ENCODE measurements around the gene WAS.

DNA sequence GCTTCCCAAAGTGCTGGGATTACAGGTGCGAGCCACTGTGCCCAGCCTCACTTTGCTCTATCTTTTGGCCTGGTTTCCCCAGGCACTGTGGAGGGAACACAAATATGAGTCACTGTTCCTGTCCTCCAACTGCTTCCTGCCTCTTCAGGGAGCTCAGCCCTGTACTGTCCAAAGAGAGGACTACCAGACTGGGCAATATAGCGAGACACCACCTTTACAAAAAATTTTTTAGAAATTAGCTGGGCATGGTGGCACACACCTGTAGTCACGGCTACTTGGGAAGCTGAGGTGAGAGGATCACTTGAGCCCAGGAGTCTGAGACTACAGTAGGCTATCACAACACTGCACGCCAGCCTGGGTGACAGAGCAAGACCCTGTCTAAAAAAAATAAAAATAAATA, 16.9 kb upstream of the WAS start:
- TF ChIP-seq, protein P1, sequence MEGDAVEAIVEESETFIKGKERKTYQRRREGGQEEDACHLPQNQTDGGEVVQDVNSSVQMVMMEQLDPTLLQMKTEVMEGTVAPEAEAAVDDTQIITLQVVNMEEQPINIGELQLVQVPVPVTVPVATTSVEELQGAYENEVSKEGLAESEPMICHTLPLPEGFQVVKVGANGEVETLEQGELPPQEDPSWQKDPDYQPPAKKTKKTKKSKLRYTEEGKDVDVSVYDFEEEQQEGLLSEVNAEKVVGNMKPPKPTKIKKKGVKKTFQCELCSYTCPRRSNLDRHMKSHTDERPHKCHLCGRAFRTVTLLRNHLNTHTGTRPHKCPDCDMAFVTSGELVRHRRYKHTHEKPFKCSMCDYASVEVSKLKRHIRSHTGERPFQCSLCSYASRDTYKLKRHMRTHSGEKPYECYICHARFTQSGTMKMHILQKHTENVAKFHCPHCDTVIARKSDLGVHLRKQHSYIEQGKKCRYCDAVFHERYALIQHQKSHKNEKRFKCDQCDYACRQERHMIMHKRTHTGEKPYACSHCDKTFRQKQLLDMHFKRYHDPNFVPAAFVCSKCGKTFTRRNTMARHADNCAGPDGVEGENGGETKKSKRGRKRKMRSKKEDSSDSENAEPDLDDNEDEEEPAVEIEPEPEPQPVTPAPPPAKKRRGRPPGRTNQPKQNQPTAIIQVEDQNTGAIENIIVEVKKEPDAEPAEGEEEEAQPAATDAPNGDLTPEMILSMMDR (IDR thresholded peaks at IDR 0.05): no peak
- no peak for TF ChIP-seq POLR2A (IDR thresholded peaks at IDR 0.05)

Measured in heart left ventricle (tissue), 13 donors.